HG03342 (cell line): ENCODE data around the gene NTSR1.

Experiments
- ATAC-seq: cut with Tn5 transposase; IDR thresholded peaks from one replicate; pipeline ENCODE4 v1.9.1; 2021; ENCODE audit warnings: mild to moderate bottlenecking, moderate library complexity; ENCODE audit not compliant: unreplicated experiment

NTSR1 gene

DNA sequence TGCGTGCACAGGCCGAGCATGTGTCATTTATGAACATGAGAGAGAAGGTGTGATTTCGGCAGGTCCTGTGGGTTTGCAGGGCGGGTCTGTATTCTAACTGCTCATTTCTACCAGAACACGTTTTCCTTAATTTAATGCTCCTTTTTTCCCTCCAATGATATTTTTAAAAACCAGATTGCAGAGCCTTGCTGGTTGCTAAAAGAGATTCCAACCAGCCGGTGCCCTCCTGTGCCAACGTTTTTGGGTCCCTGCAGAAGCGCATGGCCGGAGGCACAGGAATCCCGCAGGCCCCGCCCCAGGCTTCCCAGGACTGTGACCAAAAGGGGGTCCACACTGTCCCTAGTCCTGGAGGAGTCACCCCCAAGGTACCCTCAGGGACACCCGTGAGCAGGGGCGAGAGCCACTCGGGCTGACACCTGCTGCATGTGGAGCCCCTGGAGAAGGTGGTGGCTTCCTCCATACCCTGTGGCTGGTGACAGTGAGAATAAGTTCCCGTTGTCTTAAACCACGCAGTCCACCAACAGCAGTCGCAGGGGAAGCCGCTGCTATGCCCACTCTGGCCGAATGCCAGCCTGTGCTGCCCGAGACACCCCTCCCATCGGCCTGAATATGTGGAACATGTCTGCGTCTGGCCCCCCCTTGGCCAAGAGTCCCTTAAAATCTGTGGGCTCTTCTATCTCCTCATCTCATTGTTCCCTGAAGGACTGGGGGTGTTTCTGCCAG, 15.7 kb upstream of the NTSR1 start:
- no peak for ATAC-seq

DNA sequence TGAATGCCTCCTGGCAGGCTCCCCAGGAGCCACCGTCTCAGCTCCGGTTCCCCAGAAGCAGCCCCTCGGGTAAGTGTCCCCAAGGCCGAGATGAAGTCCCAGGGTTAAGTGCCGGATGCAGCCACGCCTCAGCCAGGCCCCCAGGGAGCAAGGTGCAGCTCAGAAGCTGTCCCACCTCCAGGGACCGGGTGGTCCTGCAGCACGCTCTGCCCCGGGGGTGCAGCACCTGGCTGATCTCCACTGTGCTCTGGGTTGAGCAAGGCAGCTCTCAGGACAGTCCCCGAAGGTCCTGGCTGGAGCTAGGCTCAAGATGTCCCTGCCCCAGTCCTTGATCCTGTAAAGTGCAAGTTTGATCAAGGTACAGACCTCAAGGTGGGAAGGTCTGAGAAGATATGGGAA, 15.1 kb upstream of the NTSR1 start:
- ATAC-seq = no peak

DNA sequence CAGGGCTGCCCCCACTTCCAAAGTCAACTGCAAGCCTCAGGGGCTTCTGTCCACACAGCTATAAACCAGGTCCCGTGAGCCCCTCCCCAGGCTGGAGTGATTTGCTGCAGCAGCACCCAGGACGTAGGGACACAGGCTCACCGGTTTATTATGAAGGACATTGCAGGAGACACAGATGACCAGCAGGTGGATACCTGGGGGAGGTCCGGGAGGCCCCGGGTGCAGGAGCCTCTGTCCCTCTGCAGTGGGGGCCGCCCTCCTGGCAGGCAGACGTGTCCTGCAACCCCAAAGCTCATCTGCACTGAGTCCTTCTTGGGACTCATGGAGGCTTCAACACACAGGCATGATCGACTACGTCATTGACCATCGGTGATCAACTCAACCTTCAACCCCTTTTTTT, 14.5 kb upstream of the NTSR1 start:
- no peak for ATAC-seq

DNA sequence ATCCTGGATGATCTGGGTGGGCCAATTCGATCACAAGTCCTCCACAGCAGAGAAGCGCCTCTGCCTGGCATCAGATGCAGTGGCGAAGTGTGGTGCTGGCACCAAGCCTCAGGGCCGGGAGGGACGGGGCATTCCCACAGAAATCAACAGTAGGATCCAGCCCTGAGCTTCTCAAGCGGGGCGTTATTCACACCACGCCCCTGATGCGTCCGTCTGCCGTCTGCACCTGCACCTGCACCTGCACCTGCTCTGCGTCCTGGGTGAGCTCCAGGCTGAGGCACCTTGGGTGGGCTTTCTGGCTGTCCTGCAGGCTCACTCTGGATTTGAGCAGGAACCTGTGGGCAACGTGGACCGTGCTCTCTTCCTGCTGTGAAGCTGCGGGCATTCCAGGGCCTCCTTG, 13.8 kb upstream of the NTSR1 start:
- no peak for ATAC-seq

DNA sequence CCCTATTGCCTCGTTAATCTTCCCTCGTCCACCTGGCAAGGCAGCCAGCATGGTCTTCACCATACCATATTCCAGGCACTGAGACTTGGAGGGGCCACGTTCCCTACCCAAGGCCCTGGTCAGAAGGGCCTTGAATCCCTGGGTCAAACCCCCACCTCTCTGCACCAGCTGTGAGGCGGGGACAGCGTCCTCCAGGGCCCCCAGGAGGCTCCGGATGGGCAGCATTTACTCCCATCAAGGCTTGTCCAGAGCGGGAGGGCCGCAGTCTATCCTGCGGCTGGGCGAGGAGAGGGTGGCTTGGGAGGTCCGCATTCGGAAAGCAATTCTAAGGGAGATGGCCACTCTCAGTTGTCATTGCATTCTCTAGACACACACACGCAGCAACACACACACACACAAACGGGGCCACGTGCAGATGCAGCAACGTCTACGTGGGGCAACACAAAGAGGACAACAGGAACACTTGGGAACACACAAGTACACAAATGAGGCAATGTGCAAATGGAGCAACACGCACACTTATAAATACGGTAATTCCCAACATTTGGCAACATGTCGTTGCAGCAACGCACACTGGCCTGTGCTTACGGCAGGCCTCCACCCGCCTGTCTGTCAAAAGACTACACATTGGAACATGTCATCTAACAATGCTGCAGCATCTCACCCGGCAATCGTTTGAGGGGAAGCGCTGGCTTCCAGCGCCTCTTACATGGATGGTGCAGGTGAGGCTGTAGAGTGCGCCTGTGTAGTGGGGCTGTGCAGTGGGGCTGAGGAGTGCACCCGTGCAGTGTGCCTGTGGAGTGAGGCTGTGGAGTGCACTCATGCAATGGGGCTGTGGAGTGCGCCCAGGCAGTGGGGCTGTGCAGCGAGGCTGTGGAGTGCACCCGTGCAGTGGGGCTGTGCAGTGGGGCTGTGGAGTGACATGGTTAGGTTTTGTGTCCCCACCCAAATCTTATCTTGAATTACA, 12.9 kb upstream of the NTSR1 start:
- ATAC-seq = no peak

DNA sequence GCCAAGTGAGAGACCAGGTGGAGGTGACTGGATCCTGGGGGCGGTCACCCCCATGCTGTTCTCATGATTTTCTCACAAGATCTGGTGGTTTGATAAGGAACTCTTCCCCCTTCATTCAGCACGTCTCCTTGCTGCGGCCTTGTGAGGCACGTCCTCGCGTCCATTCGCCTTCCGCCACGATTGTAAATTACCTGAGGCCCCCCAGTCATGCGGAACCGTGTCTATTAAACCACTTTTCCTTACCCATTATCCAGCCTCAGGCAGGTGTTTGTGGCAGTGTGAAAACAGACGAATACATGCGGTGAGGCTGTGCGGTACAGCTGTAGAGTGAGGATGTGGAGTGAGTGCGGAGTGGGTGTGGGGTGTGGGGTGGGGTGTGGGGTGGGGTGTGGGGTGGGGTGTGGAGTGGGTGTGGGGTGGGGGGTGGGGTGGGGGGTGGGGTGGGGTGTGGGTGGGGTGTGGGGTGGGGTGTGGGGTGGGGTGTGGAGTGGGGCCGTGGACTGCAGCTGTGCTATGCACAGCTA, 12.1 kb upstream of the NTSR1 start:
- no peak for ATAC-seq

DNA sequence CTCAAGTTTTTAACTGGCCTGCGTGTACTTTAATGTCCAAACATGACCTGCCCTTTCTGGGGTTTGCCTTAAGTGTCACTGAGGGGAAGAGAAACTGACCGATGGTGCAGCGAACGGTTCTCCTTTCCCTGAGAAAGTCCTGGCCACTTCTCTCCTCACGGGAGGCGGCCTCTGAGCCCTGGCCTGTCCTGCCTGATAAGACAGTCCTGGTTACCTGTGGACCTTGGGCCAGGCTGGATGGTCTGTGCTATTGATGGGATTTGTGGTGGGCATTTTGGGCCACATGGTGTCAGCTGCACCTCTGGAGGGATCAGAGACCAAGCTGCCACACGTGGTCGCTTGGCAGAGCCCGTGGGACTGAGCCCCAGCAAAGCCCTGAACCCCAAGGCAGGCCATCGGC, 11.6 kb upstream of the NTSR1 start:
- ATAC-seq = no peak

DNA sequence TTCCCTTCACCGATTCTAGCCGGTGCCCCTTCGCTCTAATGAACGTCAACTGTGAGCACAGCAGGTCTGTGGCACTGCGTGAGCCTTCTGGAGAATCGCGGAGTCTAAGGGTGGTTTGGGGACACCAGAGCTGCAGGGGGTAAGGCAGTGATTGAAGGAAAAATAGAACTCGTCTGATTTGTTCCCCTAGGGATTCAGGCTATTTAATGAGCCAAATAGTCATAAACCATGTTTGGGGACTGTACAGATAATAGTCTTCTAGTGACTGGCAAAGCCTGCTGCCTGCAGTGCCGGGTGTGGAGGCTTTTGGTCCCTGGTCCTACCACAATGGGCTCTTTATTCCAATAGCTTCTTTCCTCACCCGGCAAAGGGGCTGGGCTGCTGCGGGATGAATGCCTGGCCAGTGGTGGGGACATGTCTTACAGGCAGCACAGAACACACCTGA, 11.1 kb upstream of the NTSR1 start:
- no peak for ATAC-seq

DNA sequence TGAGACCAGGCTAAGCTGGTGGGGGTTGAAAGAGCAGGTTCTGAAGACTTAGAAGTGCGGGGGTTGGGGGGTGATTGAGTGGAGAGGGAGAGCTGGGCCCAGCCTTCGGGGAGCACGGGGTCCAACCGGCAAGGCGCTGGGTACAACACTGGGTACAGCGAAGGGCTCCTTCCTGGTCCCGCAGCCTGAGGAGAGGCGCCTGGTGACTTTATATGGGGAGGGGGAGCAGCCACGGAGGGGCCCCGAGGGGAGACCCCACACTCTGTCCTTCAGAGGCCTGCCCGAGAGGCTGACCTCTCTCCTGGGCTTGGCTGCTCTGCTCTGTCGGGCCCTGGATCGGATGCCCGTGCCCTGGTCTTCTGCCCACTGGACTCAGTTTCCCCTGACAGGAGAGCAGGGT, 10.4 kb upstream of the NTSR1 start:
- no peak for ATAC-seq

DNA sequence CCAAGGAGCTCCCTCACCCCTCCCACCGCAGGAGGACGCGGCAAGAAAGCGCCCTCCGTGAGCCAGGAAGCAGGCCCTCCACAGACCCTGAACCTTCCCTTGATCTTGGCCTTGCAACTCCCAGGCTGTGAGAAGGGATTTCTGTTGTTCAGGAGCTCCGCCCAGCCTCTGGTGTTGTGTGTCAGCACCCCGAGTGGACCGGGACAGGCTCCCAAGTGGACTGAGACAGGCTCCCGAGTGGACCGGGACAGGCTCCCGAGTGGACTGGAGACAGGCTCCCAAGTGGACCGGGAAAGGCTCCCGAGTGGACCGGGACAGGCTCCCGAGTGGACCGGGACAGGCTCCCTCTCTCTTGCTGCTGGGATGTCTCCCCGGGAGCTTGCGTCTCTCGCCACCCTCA, 9.3 kb upstream of the NTSR1 start:
- ATAC-seq = no peak

DNA sequence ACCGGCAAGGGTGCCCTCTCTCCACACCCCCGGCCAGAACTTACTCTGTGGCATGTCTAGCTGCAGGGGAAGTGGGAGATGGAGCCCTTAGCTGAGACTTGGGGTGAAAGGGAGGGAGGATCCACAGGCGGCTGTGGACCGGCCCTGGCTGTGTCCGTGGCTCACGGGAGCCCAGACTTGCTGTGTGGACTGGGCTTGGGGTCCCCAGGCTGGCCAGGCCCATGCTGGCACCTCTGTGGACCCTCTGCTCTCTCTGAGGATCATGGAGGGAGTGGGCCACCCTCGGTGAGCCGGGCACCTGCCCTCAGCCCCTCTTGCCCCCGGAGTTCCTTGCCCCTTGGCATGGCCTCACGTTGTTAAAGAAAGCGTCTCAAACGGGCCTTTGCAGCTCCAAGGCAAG, 8.9 kb upstream of the NTSR1 start:
- no peak for ATAC-seq

DNA sequence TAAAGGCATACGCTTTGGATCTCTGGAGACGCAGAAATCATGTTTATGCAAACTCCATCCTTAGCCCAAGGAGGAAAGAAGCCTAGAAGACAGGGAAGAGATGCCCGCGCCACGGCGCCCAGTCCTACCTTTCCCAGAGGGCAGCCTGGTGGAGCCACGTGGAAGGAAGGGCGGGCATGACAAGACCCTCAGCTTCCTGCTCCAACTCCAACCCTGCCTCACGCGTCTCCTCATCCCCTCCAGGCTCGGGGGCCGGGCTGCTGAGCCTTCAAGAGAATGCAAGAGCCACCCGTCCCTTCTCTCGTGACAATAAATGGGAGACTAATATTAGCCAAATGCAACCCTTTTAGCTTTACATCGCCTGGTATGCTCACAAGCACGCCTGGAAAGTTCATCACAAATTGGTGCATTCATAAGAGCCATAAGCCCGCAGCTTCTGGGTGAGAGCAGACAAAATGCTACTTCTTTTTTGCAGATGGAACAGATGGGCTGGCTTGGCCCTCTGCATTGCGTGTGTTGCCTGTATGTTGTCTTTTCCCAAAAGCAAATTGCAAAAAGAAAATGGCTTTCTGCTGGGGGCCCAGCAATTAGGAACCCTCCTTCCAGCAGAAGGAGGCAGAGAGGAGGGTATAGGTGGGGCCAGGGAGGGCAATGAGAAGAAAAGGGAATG, 8.2 kb upstream of the NTSR1 start:
- ATAC-seq = no peak

DNA sequence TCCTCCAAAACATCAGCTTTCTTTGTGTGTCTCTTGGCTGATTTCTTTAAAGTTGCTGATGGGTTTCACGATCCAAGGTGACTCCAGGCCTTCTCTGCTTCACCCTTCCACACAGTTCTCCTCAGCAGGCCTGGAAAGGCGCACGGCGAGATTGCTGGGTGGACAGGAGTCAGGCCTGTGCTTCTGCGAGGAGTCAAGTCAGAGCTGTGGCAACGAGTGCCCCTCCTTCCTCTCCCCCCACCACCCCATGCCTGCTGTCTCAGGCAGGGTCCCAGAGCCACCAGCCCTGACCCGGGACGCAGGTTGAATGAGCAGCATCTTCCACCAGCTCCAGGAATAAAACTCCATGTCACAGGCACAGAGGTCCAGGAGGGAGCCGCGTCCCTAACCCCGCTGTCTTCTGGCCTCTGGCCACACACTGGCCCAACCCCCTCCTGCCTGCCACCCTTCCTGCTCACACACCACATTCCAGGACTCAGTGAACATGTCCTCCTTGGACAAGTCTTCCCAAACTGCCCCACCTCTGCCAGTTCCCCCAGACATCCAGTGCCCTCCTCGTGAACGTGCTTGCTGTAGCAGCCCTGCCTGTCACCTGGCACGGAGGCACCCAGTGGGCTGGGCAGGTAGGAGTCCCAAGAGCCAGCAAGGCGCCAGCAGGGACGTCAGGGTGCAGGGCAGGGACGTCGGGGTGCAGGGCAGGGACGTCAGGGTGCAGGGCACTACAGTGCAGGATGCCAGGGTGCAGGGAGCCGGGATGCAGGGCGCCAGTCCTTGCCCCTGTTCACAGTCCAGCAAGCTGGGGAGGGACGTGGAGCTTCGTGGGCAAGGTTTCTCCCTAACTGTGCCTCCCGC, 7.2 kb upstream of the NTSR1 start:
- no peak for ATAC-seq

DNA sequence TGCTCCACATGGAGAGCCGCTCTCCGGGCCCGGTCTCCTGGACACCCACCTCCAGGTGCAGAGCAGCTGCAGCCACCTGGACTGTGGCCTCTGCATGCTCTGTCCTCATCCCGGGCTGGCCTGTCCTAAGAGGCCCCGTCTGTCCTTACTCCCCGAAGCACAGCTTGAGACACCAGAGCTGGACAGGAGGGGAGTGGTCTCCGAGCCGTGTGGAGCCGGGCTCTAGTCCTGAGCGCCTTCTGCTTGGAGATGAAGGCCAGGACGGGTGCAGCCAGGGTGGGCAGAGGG, 6.7 kb upstream of the NTSR1 start:
- ATAC-seq = no peak

DNA sequence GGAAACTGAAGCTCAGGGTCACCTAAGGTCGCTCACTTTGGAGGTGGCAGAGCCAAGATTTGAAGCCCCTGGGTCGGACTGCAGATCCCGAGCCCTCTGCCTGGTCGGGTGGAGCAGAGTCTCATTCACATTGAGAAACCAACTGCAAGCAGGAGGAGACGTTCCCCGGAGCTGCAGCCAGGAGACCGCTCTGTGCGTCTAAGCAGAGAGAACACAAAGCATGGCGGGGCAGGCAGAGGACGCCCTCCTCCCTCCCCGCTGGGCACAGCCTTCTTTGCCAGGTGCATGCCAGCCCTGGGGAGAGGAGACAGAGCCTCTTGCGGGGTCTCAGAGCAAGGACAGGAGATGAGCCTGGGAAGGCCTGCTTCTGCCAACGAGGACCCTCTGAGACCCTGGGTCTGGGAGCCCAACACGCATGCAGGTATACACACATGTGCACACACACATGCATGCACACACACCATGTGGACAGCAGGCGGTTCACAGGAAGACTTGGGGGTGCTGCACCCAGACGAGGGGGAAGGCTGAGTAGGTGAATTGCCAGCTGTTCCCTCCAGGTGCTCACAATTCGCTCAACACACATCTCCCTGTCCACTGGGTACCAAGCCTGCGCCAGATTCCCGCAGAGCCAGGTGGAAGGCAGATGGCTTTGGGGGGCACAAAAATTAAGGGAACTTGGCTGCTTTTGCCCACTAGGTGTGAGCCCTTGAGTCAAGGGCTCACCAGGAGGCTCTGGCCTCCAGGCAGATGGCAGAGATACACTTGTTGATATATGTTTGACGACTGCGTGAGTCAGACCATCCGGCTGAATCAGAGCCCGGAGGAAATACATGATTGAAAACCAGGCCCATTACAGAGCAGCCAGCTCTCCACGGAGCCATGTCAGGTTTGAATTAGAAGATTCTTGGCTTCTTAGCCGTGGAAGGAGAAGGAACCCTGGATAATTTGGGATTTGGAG, 5.5 kb upstream of the NTSR1 start:
- no peak for ATAC-seq

DNA sequence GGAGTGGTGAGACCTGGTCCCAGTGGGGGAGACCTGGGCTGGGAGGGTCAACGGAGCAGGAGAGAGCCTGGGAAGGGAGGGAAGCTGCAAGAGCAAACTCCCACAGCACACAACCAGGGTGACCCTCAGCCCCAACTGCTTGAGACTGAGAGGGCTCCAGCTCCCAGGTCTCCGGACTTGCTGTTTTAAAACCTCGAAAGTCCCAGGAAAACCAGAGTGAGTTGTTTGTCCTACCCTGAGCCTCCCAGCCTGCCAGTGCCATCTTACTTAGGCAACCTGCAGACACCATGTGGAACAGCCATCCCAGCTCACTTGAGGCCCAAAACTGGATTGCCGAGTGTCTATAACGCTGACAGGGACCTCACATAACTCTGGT, 4.8 kb upstream of the NTSR1 start:
- ATAC-seq = no peak

DNA sequence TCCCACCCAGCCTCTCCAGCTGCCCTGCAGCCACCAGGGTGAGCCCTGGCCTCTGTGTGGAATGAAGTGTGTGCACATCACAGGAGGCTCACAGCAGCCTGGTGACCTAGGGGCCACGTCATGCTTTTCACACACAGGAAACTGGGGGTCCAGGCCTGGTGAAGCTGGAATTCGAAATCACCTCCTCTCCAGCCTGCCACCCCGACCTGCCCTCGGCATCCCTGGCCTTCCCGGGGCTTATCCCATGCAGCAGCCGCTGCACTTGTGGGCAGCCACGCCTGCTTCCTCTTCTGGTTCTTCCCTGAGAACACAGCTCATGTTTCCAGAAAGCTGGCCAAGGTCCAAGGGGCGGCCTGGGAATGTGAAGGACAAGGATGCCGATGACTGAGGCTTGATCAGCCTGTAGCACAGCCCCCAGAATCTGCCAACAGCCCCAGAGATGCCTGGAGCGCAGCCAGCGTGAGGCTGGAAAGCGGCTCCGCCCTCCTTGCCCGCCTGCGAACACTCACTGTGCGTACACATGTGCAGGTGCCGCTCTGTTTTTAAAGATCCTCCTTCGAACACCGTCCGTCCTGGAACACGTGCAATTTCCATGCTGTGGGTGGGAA, 4.2 kb upstream of the NTSR1 start:
- ATAC-seq = no peak

DNA sequence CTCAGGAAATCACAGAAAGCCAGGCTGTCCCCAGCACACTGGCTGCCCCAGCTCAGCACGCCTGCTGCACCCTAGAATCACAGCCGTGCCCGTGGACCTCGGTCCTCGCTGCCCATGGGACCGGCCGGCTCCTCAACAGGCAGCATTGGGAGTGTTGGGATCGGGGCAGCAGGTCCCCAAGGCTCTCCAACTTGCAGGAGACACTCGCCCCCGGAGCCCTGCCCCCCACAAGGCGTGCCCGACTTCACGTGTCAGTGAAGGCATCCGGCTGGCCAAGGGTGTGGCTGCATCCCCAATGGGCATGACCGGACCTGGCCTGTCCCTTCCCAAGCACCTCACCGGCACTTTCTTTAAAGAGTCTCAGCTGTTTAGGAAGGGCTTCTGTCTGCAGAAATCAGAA, 3.0 kb upstream of the NTSR1 start:
- no peak for ATAC-seq

DNA sequence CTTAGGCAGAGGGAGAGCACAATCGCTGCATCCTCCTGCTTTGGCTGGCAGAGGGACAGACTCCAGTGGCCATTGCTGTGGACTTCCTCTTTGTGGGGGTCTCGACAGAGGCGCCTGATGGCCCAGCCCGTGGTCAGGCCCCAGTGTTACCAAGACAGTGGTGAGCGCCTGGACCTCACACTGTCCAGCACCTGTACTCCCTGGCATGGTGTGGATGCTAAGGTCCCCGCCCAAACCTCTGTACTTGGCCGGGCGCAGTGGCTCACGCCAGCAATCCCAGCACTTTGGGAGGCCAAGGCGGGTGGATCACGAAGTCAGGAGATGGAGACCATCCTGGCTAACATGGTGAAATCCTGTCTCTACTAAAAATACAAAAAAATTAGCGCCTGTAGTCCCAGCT, 2.3 kb upstream of the NTSR1 start:
- ATAC-seq = no peak
